ENCODE results near the gene PRPF4.

The PRPF4 gene

DNA sequence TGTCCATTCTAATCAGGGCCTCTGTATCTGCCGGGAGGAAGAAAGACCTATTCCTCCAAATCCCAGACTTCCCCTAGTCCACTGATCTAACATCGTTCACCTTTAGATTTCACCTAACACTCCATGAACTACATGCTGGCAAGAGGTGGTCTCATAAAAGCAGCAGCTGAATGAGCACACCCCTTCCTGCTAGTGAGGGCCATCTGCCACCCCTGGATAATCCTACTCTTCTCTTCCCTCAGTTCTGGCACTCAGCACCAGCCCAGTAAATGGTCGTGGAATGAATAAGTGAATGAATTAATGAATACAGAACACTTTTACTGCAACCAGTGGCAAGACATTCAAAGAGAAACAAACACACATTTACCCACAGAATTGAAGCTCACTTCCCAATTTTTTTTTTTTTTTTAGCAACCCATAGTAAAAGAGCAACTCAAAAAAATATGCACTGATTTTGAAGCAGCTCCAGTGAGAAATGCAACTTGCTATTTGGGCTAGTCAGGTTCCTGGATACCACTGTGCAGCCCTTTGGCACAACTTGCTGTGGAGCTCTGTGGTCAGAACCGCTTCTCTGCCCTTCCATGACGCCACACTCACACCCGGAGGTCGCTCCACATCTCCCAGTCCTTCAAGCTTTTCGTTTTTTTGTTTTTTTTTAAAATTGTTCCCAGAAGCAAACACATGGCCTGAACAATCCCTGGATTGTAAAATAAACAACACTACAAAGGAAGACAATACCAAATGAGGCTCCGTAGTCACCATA lies 21.5 kb downstream of the PRPF4 start:
- POLR2A ChIA-PET (ENCODE audit: low non-redundant PET), result no interaction called here
- DNase-seq (ENCODE audit: low spot score), result no peak
- CTCF ChIA-PET, result interaction anchor here (0.6 to 1.1 kb wide), 5 partner anchors 11 to 361 kb away, joined by 3 to 5 read pairs (median 5); no protein-coding TSS in a partner anchor
- TF ChIP-seq, protein P1, sequence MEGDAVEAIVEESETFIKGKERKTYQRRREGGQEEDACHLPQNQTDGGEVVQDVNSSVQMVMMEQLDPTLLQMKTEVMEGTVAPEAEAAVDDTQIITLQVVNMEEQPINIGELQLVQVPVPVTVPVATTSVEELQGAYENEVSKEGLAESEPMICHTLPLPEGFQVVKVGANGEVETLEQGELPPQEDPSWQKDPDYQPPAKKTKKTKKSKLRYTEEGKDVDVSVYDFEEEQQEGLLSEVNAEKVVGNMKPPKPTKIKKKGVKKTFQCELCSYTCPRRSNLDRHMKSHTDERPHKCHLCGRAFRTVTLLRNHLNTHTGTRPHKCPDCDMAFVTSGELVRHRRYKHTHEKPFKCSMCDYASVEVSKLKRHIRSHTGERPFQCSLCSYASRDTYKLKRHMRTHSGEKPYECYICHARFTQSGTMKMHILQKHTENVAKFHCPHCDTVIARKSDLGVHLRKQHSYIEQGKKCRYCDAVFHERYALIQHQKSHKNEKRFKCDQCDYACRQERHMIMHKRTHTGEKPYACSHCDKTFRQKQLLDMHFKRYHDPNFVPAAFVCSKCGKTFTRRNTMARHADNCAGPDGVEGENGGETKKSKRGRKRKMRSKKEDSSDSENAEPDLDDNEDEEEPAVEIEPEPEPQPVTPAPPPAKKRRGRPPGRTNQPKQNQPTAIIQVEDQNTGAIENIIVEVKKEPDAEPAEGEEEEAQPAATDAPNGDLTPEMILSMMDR (conservative IDR thresholded peaks at IDR 0.05; ENCODE audit: low read depth), result no peak
- H3K27ac ChIP-seq, result no peak overlapping the region

DNA sequence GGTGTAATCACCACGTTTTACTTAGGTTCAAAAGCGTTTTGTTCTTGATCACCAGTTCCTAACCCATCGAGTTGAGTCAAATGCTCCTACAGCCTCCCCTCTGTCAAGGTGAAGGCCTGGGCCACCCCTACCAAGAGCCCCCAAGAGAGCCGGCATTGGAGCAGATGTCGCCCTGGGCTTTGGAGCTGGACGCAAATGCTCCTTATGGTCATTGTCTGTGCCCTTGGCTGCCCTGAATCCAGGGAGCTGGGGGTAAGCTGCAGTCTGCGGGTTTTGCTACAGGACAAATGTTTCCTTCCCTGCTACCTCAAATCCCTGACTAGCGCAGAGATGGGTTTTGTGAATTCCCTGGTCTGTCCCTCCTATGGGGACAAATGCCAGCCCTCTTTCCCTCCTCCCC lies 22.9 kb downstream of the PRPF4 start:
- ChIA-PET POLR2A (ENCODE audit: low non-redundant PET) (no interaction called here), CTCF (interaction anchor here (0.6 to 1.0 kb wide), 2 partner anchors 103 to 1213 kb away, joined by 3 read pairs; partner anchors contain the start of gene ALAD)
- TF ChIP-seq, protein P1 (conservative IDR thresholded peaks at IDR 0.05; ENCODE audit: low read depth), result no peak
- no peak overlapping the region for H3K27ac ChIP-seq
- DNase-seq (ENCODE audit: low spot score), result no peak

DNA sequence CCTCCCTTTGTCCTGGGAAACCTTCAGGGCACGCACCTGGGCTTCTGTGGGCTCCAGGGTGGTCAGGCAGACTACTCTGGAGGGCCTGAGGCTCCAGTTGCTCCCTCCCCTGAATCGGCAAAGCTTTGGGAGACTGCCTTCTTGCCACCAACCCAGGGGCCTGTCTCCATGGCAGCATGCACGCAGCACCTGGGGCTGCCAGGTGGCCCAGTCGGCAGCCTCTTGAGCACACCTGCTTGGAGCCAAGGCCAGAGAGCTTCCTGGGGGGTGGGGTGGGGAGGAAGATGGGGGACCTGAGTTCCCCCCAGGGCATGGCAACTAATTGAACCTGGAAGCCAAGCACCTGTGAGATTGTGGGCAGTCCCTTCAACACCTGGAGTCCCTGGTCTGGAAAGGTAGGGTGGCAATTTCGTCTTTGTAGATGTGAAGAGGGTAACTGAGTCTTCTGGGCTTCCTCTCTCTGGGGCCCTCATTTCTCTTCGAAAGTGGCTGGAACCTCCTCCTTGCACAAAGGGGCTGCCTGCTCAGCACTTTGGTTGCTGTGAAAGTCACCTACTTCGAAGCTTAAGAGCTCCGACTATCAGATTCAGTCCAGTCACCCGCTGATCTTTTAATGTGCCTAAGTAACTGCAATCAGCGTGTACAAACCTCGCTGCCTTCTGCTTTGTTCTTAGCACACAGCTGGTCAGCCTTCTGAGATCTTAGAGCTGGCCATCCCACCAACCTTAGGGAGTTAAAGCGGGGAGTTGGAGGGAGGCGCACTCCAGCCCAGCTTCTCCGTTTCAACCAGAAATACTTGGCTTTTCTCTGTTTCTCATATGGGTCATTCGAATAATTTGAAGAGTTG lies 23.7 kb downstream of the PRPF4 start:
- ChIA-PET POLR2A (ENCODE audit: low non-redundant PET) (no interaction called here), CTCF (interaction anchor here (1.0 kb wide), 1 partner anchor 102 kb away, joined by 3 read pairs; the partner anchor contains the start of gene ALAD)
- DNase-seq (ENCODE audit: low spot score), result no peak
- no peak overlapping the region for H3K27ac ChIP-seq
- TF ChIP-seq, protein P1 (conservative IDR thresholded peaks at IDR 0.05; ENCODE audit: low read depth), result no peak

DNA sequence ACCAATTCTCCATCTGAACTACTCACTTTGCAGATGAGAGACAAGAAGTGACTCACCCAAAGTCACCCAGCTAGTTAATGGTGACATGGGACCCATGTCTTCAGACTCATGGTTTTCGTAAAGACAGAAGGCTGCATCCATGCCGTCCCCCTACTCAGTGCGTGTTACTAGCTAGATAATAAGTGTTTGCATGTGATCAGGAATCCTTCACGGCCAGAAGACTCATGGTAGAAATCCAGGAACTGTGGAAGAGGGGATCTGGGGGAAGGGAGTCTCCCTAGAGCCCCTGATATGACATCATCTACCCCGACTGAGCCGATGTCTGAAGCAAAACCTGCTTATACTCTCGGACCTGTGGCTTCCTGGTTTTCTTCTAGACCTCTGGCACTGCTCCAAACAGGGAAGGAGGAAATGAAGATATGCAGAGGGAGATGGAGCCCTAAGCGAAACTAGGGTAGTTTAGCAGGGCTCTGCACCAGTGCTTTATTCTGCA lies 24.4 kb downstream of the PRPF4 start:
- no peak for DNase-seq (ENCODE audit: low spot score)
- POLR2A ChIA-PET (ENCODE audit: low non-redundant PET), result no interaction called here

DNA sequence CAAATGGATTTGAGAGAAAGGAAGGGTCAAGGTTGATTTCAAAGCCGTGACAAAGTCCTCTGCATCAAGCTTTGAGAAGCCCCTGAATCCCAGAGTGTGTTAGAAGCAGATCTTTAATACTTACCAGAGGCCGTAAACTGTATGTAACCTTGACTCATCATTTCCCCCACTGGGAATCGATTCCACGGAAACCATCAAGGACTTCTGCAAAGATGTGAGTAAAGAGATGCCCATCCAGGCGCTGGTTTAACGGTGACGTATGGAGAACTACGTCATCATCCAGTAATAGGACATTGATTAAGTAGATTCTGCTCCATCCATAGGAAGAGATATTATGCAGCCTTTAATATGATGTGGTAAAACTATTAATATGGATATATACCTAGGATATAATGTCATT lies 26.1 kb downstream of the PRPF4 start:
- ChIA-PET POLR2A (ENCODE audit: low non-redundant PET) (no interaction called here), CTCF (interaction anchor here (0.6 kb wide), 1 partner anchor 368 kb away, joined by 3 read pairs; no protein-coding TSS in a partner anchor)
- no peak for DNase-seq (ENCODE audit: low spot score)
- TF ChIP-seq, protein P1 (conservative IDR thresholded peaks at IDR 0.05; ENCODE audit: low read depth), result no peak
- no peak overlapping the region for H3K27ac ChIP-seq

More for the DNA sequence above, 24.4 kb downstream of the PRPF4 start:
- H3K27ac ChIP-seq, result no peak overlapping the region
- CTCF ChIA-PET, result no interaction called here
- TF ChIP-seq, protein P1 (conservative IDR thresholded peaks at IDR 0.05; ENCODE audit: low read depth), result no peak

DNA sequence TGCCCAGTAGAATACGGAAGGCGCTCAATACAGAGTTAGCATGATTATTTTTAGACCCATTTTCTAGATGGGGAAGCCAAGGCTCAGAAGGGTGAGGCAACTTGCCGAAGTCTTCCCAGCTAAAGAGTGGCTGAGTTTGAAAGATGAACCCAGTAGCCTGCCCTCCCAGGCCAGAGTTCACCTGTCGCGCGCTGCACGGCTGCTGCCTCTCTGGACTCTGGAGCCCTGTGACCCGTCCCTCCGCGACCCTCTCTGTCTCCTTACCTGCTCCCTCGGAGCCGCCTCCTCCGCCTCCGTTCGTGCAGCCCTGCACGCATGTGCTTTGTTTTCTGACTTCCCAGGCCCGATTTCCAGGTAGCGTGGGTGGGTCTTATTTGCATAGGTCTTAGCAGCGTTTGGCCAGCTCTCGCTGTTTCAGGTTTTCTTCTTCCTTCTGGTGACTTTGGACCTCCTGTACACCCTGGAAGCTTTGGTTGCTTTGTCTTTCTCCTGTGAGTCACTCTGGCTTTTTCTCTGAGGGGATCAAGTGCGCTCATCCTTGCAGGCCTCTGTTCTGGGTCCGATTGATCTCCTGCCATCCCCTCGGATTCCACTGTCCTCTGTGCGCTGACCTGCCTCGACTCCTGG lies 27.4 kb downstream of the PRPF4 start, which contains the start of gene RNF183:
Gene RNF183, minus strand, starts transcription at position 585 of the 627 bp plus-strand sequence. CDS start 5,192 bp downstream, outside the sequence.
- ChIA-PET CTCF (no interaction called here), POLR2A (ENCODE audit: low non-redundant PET) (interaction anchor here (1.1 kb wide), 1 partner anchor 107 kb away, joined by 3 read pairs; no protein-coding TSS in a partner anchor)
- no peak within 1 kb of the TSS for H3K27ac ChIP-seq
- no peak for DNase-seq (ENCODE audit: low spot score)
- TF ChIP-seq, protein P1 (conservative IDR thresholded peaks at IDR 0.05; ENCODE audit: low read depth), result no peak
